B cell (primary cell): ENCODE data around the gene TRIM17. TPM values are rescaled to one million over a fixed set of nuclear protein-coding genes. Genes with fewer than 3 reads are reported as not detected.
A peak's percentile ranks its signal among the peaks of the same experiment; 100 is the strongest.

Source experiments
- ATAC-seq: fragments of 200-7000 bp; cut with Tn5 transposase; one replicate; pipeline ENCODE4 v1.10.0; 2021; ENCODE audit warnings: low read depth, mild to moderate bottlenecking, moderate number of reproducible peaks, moderate library complexity
- CTCF ChIA-PET: fragments of 350-600 bp; sonication (Branson Sonifier 250); formaldehyde crosslinking; loops from one replicate; lab custom pipeline; 2021; ENCODE audit warnings: antibody characterized with exemption, inconsistent platforms; lab: Charles Lee
- POLR2A ChIA-PET: fragments of 350-600 bp; sonication (Branson Sonifier 250); formaldehyde crosslinking; loops from one replicate; lab custom pipeline; 2021; ENCODE audit warnings: antibody characterized with exemption; lab: Charles Lee
- DNase-seq: peaks from one replicate; pipeline ENCODE4 v3.0.0; 2013
- H2AFZ ChIP-seq: 2 replicates; pipeline ENCODE4 v1.6.1; 2012; ENCODE audit warnings: mild to moderate bottlenecking, low read depth, low read length; ENCODE audit not compliant: insufficient read depth, poor library complexity, severe bottlenecking
- H3K27ac ChIP-seq, 2 donors: 1 replicate in 1 of 2; 2 replicates in 1 of 2; pipeline ENCODE4 v1.5.1; 2012 to 2013; ENCODE audit warnings: low read length in 2 of 2, mild to moderate bottlenecking in 2 of 2, moderate library complexity in 1 of 2
- H3K27me3 ChIP-seq, 4 experiments: fragments of 200-600 bp in 1 of 4; sonication (generic) in 1 of 4; replicated peaks in 1 of 4; 1 replicate in 2 of 4; 2 replicates in 2 of 4; pipeline versions ENCODE4 v1.6.1 to v1.7.0; 2013 to 2016; ENCODE audit warnings: low read length in 3 of 4, mild to moderate bottlenecking in 2 of 4, mixed read lengths in 1 of 4, moderate library complexity in 1 of 4; ENCODE audit not compliant: insufficient read depth in 4 of 4, control insufficient read depth in 3 of 4; ENCODE audit errors: control extremely low read depth in 1 of 4
- H3K36me3 ChIP-seq, 2 experiments: replicated peaks in 1 of 2; 1 replicate in 1 of 2; 2 replicates in 1 of 2; pipeline versions ENCODE4 v1.6.1 to v1.7.1; 2013; ENCODE audit warnings: low read length in 1 of 2; ENCODE audit not compliant: insufficient read depth in 2 of 2, control insufficient read depth in 1 of 2; ENCODE audit errors: control extremely low read depth in 1 of 2, extremely low read depth in 1 of 2
- H3K4me1 ChIP-seq, 2 donors: fragments of 200-600 bp in 1 of 2; sonication (generic) in 1 of 2; 1 replicate in 1 of 2; 2 replicates in 1 of 2; pipeline versions ENCODE4 v1.5.1 to v1.6.1; 2013 to 2017; ENCODE audit warnings: low read length in 2 of 2; ENCODE audit not compliant: control insufficient read depth in 2 of 2, insufficient read depth in 2 of 2
- H3K4me2 ChIP-seq: replicated peaks from 2 replicates; pipeline ENCODE3; 2012; ENCODE audit warnings: mild to moderate bottlenecking, low read depth, low read length; ENCODE audit not compliant: poor library complexity, severe bottlenecking
- H3K4me3 ChIP-seq, 5 experiments: fragments of 200-600 bp in 1 of 5; sonication (generic) in 1 of 5; 1 replicate in 3 of 5; 2 replicates in 2 of 5; pipeline versions ENCODE4 v1.5.1 to v1.7.0; 2011 to 2016; ENCODE audit warnings: low read length in 4 of 5, mild to moderate bottlenecking in 4 of 5, low read depth in 2 of 5, control low read depth in 1 of 5, moderate library complexity in 1 of 5; ENCODE audit not compliant: insufficient read depth in 1 of 5; ENCODE audit errors: control extremely low read depth in 1 of 5, extremely low read depth in 1 of 5
- H3K79me2 ChIP-seq: fragments of 200-600 bp; sonication (generic); one replicate; pipeline ENCODE4 v1.6.0; 2016; ENCODE audit warnings: low read length; ENCODE audit not compliant: control insufficient read depth, insufficient read depth
- H3K9ac ChIP-seq: fragments of 200-600 bp; sonication (generic); 2 replicates; pipeline ENCODE4 v1.6.1; 2017; ENCODE audit warnings: mild to moderate bottlenecking, low read length, moderate library complexity
- H3K9me3 ChIP-seq, 3 donors: one replicate each; pipeline versions ENCODE4 v1.6.1 to v1.7.1; 2013; ENCODE audit warnings: low read length in 2 of 3; ENCODE audit not compliant: control insufficient read depth in 2 of 3, insufficient read depth in 1 of 3; ENCODE audit errors: control extremely low read depth in 1 of 3
- H4K20me1 ChIP-seq: 2 replicates; pipeline ENCODE4 v1.6.0; 2012; ENCODE audit warnings: mild to moderate bottlenecking, low read length; ENCODE audit not compliant: insufficient read depth, control insufficient read depth, poor library complexity, severe bottlenecking
- H3K27ac Mint-ChIP-seq: one replicate; pipeline ENCODE4 v1.8.0; 2021; ENCODE audit warnings: mixed read lengths
- H3K27me3 Mint-ChIP-seq: one replicate; pipeline ENCODE4 v1.8.0; 2021; ENCODE audit warnings: mixed read lengths
- H3K4me1 Mint-ChIP-seq: one replicate; pipeline ENCODE4 v1.8.0; 2021; ENCODE audit warnings: mixed read lengths
- H3K4me3 Mint-ChIP-seq: one replicate; pipeline ENCODE4 v1.8.0; 2021; ENCODE audit warnings: mixed read lengths
- H3K9me3 Mint-ChIP-seq: one replicate; pipeline ENCODE4 v1.8.0; 2022; ENCODE audit warnings: mixed read lengths; ENCODE audit not compliant: insufficient read depth
- CTCF ChIP-seq: fragments of 200-600 bp; IDR thresholded peaks from one replicate; pipeline ENCODE4 v1.8.0; 2022; ENCODE audit warnings: antibody characterized with exemption, mild to moderate bottlenecking
- EZH2 ChIP-seq: IDR thresholded peaks from 2 replicates; pipeline ENCODE4 v1.6.1; 2012; ENCODE audit warnings: borderline replicate concordance, low read depth, mild to moderate bottlenecking, moderate library complexity, low read length; ENCODE audit not compliant: insufficient read depth, poor library complexity, severe bottlenecking
- WGBS: methylation state at CpG from one replicate; pipeline ENCODE4 v1.1.5; 2013; ENCODE audit warnings: missing lambda C conversion rate; ENCODE audit not compliant: insufficient coverage; 5-methylcytosine and 5-hydroxymethylcytosine counted together
- intact Hi-C: fragments of 100-400 bp; cut with micrococcal nuclease; formaldehyde crosslinking; loops from one replicate; pipeline ENCODE4 v1.10.0; 2022
- polyA plus RNA-seq: library from polyadenylated mRNA; depleted of rRNA; stranded (reverse); fragments of >200 nt; gene quantifications from 2 replicates; pipeline ENCODE4 v1.2.3, GENCODE V29; 2012
- total RNA-seq, 2 donors: library from RNA; stranded (reverse); fragments of 120-200 nt in 1 of 2; gene quantifications; 1 replicate in 1 of 2; 2 replicates in 1 of 2; pipeline versions ENCODE4 v1.2.3 to v1.2.4, GENCODE V29; 2013 to 2022

Gene TRIM17
- total and polyA plus RNA-seq, 2 donors (not counting 1 experiment from before 2014, with no cell fraction given) = not detected

- Histone ChIP-seq H3K4me1 (peaks cover 27 to 39% of the 10 kb centered on the region in 2 donors), H3K79me2 (peaks cover 68% of the 10 kb centered on the region), H3K27me3 (no peaks in the 10 kb centered on the region), H3K4me3 (no peak overlapping the region), H3K9ac (no peak overlapping the region), H3K9me3 (no peaks in the 10 kb centered on the region), H3K4me2 (peak overlapping the region; percentile 98), H2AFZ (no peak overlapping the region), H4K20me1 (peaks cover 85% of the 10 kb centered on the region), H3K27ac (no peak overlapping the region), H3K36me3 (peaks cover 0 to 27% of the 10 kb centered on the region in 2 experiments)
- TF ChIP-seq CTCF = no peak
- TF ChIP-seq EZH2 = no peak
- ChIA-PET CTCF (no interaction called here), POLR2A (interaction anchor here (3.5 kb wide), 1 partner anchor 238 kb away, joined by 12 read pairs; the partner anchor contains the start of gene IBA57)
- intact Hi-C loops = no loop called here
- DNase-seq (no peak), ATAC-seq (no peak)
- 77% methylated on average over 2 of the region's 3 CpGs for WGBS
- Mint-ChIP-seq H3K9me3 (no peaks in the 10 kb centered on the region), H3K27me3 (no peaks in the 10 kb centered on the region), H3K4me1 (peaks cover 46% of the 10 kb centered on the region), H3K27ac (peak overlapping the region; percentile 23), H3K4me3 (peak overlapping the region; percentile 68)
Measured at GRCh38 chr1:228404107-228404720, 12.4 kb downstream of the TRIM17 start.

- no peak overlapping the region for H3K4me2 ChIP-seq
Measured at GRCh38 chr1:228403231-228403631, 13.4 kb downstream of the TRIM17 start.

More at GRCh38 chr1:228403231-228403631, 13.4 kb downstream of the TRIM17 start:
- ChIA-PET CTCF (interaction anchor here (0.6 kb wide), 1 partner anchor 1537 kb away, joined by 6 read pairs; no protein-coding TSS in a partner anchor), POLR2A (no interaction called here)
- DNase-seq (no peak), ATAC-seq (no peak)
- TF ChIP-seq CTCF (no peak), EZH2 (no peak)
- Mint-ChIP-seq H3K27me3 (no peaks in the 10 kb centered on the region), H3K9me3 (no peaks in the 10 kb centered on the region), H3K4me3 (no peak overlapping the region), H3K4me1 (peaks cover 46% of the 10 kb centered on the region), H3K27ac (no peak overlapping the region)
- Histone ChIP-seq H3K9me3 (no peaks in the 10 kb centered on the region), H4K20me1 (peaks cover 88% of the 10 kb centered on the region), H3K4me1 (peaks cover 27 to 39% of the 10 kb centered on the region in 2 donors), H3K27ac (no peak overlapping the region), H3K27me3 (no peaks in the 10 kb centered on the region), H3K9ac (no peak overlapping the region), H3K79me2 (peaks cover 68% of the 10 kb centered on the region), H3K36me3 (peaks cover 0 to 35% of the 10 kb centered on the region in 2 experiments), H3K4me3 (no peak overlapping the region), H2AFZ (no peak overlapping the region)
- intact Hi-C loops = no loop called here
- 96% methylated on average over 9 of the region's 9 CpGs for WGBS
